ENCODE measurements around the gene CLEC16A. TPM values are rescaled to one million over a fixed set of nuclear protein-coding genes. Genes with fewer than 3 reads are reported as not detected.

Gene CLEC16A
- total and polyA plus RNA-seq, 9 of the 15 experiments (the other 6 are each of a cell fraction or from before 2014, with no cell fraction given), result 1.00 to 22.3 (median 10.0) TPM

GRCh38 chr16:11016993-11017392 lies 72.6 kb downstream of the CLEC16A start (continued):
- TF ChIP-seq, protein P1, sequence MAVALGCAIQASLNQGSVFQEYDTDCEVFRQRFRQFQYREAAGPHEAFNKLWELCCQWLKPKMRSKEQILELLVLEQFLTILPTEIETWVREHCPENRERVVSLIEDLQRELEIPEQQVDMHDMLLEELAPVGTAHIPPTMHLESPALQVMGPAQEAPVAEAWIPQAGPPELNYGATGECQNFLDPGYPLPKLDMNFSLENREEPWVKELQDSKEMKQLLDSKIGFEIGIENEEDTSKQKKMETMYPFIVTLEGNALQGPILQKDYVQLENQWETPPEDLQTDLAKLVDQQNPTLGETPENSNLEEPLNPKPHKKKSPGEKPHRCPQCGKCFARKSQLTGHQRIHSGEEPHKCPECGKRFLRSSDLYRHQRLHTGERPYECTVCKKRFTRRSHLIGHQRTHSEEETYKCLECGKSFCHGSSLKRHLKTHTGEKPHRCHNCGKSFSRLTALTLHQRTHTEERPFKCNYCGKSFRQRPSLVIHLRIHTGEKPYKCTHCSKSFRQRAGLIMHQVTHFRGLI (CRISPR knock-in tag; IDR thresholded peaks at IDR 0.05), result no peak
- TF ChIP-seq PBX2 (CRISPR knock-in tag; IDR thresholded peaks at IDR 0.05; ENCODE audit: low read depth), result no peak
- peak; percentile 81 for TF ChIP-seq PBX2 (tag; conservative IDR thresholded peaks at IDR 0.05; ENCODE audit: low read depth)
- TF ChIP-seq, protein P2, sequence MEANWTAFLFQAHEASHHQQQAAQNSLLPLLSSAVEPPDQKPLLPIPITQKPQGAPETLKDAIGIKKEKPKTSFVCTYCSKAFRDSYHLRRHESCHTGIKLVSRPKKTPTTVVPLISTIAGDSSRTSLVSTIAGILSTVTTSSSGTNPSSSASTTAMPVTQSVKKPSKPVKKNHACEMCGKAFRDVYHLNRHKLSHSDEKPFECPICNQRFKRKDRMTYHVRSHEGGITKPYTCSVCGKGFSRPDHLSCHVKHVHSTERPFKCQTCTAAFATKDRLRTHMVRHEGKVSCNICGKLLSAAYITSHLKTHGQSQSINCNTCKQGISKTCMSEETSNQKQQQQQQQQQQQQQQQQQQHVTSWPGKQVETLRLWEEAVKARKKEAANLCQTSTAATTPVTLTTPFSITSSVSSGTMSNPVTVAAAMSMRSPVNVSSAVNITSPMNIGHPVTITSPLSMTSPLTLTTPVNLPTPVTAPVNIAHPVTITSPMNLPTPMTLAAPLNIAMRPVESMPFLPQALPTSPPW (CRISPR knock-in tag; IDR thresholded peaks at IDR 0.05), result peak; percentile 56
- no peak for TF ChIP-seq PCBP2 (IDR thresholded peaks at IDR 0.05; ENCODE audit: low read depth, low read length, poor library complexity, severe bottlenecking)
- no peak for TF ChIP-seq FOXK1 (CRISPR knock-in tag; IDR thresholded peaks at IDR 0.05; ENCODE audit: borderline replicate concordance)
- TF ChIP-seq BHLHE40 (IDR thresholded peaks at IDR 0.05; ENCODE audit: low read length), result peak; percentile 71
- TF ChIP-seq NFIC (IDR thresholded peaks at IDR 0.05), result peak; percentile 70

Data from K562 (cell line).